ENCODE results near the gene UNC13B.

GRCh38 chr9:35163413-35163812, 1.6 kb downstream of the UNC13B start:
- no peak for TF ChIP-seq EZH2phosphoT487 (IDR thresholded peaks at IDR 0.05; ENCODE audit: borderline replicate concordance)
- TF ChIP-seq CTCF (IDR thresholded peaks at IDR 0.05 in 2 of 3, conservative IDR thresholded peaks at IDR 0.05 in 1 of 3; ENCODE audit: borderline replicate concordance in 1 of 3, insufficient read depth in 1 of 3, low read depth in 2 of 3, low read length in 2 of 3): no peak
- no peak for TF ChIP-seq EGR1 (IDR thresholded peaks at IDR 0.05; ENCODE audit: low read depth)
- TF ChIP-seq SIN3A (IDR thresholded peaks at IDR 0.05; ENCODE audit: low read depth): no peak
- TF ChIP-seq EZH2 (IDR thresholded peaks at IDR 0.05): no peak
- TF ChIP-seq POLR2A (IDR thresholded peaks at IDR 0.05; ENCODE audit: borderline replicate concordance, extremely low read depth, insufficient read depth, insufficient read length): no peak
- TF ChIP-seq POLR2AphosphoS5 (IDR thresholded peaks at IDR 0.05; ENCODE audit: low read depth, low read length): no peak
- no peak for TF ChIP-seq RAD21 (IDR thresholded peaks at IDR 0.05; ENCODE audit: low read depth)
- TF ChIP-seq MAX (IDR thresholded peaks at IDR 0.05): no peak
- TF ChIP-seq SRF (IDR thresholded peaks at IDR 0.05; ENCODE audit: low read depth): no peak
